ENCODE measurements around the gene TENT4B.
"Not testable (repeated sequence)": the region's sequence is repeated elsewhere in the genome, so short reads cannot be mapped to it uniquely, and the experiment has no call there.

Gene TENT4B

GRCh38 chr16:50154420-50154950 is 1.4 kb downstream of the TENT4B start:
- DNase-seq, result peak in 1 of 5 experiments; percentile 16

- no peak for DNase-seq
Measured at GRCh38 chr16:50155925-50156324, 2.8 kb downstream of the TENT4B start.

GRCh38 chr16:50156590-50156989 is 3.5 kb downstream of the TENT4B start:
- no peak for DNase-seq

GRCh38 chr16:50160495-50161164 is 7.5 kb downstream of the TENT4B start:
- DNase-seq, result peak in 1 of 5 experiments; percentile 53

- no peak for DNase-seq
Measured at GRCh38 chr16:50161950-50162349, 8.8 kb downstream of the TENT4B start.

- DNase-seq, result no peak
Measured at GRCh38 chr16:50165473-50165872, 12.4 kb downstream of the TENT4B start.

GRCh38 chr16:50166511-50167500 is 13.7 kb downstream of the TENT4B start:
- DNase-seq, result peak in 2 of 5 experiments; percentile 20 to 81

- DNase-seq, result peak in 1 of 5 experiments; percentile 35
Measured at GRCh38 chr16:50167556-50167955, 14.4 kb downstream of the TENT4B start.

- DNase-seq, result no peak
Measured at GRCh38 chr16:50169555-50170096, 16.5 kb downstream of the TENT4B start.

GRCh38 chr16:50171773-50172172 is 18.7 kb downstream of the TENT4B start:
- DNase-seq, result not testable (repeated sequence)

- DNase-seq, result no peak
Measured at GRCh38 chr16:50172195-50172922, 19.3 kb downstream of the TENT4B start.

GRCh38 chr16:50173316-50173715 is 20.2 kb downstream of the TENT4B start:
- DNase-seq, result no peak

GRCh38 chr16:50178491-50178941 is 25.4 kb downstream of the TENT4B start:
- no peak for DNase-seq

GRCh38 chr16:50182441-50182840 is 29.3 kb downstream of the TENT4B start:
- no peak for DNase-seq

- DNase-seq, result no peak
Measured at GRCh38 chr16:50183316-50183715, 30.2 kb downstream of the TENT4B start.

- DNase-seq, result no peak
Measured at GRCh38 chr16:50185005-50185505, 31.9 kb downstream of the TENT4B start.

- no peak for DNase-seq
Measured at GRCh38 chr16:50188619-50189136, 35.6 kb downstream of the TENT4B start.

- DNase-seq, result no peak
Measured at GRCh38 chr16:50190292-50190691, 37.2 kb downstream of the TENT4B start.

- no peak for DNase-seq
Measured at GRCh38 chr16:50192386-50193050, 39.4 kb downstream of the TENT4B start.

GRCh38 chr16:50193594-50193993 is 40.5 kb downstream of the TENT4B start:
- DNase-seq, result no peak

GRCh38 chr16:50195276-50195675 is 42.2 kb downstream of the TENT4B start:
- no peak for DNase-seq

All from T-helper 2 cell (primary cell).